ENCODE measurements around the gene MTHFSD.

Gene MTHFSD

DNA sequence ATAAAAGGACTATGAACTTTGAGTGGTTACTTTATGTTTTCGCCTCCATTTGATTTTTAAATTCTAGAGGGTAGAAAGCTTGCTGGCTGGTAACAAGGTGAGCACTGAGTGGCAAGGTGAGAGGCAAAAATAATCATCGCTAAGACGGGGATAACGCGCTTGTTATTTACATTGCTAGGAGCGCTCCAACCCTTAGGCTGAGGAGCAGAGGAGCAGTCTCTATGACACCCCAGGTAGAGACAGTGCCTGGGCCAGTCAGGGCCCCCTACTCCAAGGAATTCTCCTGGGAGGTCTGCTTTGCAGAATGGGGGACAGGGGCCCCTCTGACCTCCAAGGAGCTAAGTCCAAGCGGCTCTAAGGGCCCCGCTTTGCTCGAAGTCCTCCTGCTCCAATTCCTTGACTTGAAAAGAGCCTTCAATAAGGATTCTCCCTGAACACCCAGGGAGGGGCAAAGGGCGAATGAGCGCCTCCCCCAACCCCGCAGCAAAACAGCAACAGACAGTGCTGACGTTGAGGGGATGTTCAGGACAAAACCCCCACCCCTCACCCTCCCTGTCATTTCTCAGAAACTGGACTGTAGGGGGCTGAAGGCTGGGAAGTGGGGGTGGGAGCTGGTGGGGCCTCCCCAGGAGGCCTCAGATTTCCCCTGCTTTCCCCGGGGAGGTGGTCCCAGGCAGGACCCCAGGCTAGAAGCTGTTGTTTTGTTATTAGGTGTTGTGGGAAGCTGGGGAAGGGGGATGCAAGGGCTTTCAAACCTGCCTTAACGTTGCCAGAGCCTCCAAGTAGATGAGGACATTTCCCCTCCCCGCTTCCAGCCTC is 54.9 kb downstream of the MTHFSD start:
- DNase-seq, result no peak

DNA sequence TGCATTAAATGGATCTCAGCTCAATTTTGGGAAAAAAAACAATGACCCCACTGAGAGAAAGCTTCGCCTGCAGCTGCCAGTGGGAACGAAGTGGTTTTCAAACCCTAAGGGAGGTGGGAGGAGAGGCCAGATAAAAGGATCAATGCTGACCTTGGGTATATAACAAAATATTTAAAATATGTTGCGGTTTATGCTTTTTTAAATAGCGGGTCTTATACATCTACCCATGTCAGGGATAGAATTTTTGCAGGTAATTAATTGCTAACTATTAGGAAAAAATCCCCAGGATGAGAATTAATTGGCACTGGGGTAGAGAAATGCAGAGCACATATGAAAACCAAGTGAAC is 55.6 kb downstream of the MTHFSD start:
- no peak for DNase-seq

DNA sequence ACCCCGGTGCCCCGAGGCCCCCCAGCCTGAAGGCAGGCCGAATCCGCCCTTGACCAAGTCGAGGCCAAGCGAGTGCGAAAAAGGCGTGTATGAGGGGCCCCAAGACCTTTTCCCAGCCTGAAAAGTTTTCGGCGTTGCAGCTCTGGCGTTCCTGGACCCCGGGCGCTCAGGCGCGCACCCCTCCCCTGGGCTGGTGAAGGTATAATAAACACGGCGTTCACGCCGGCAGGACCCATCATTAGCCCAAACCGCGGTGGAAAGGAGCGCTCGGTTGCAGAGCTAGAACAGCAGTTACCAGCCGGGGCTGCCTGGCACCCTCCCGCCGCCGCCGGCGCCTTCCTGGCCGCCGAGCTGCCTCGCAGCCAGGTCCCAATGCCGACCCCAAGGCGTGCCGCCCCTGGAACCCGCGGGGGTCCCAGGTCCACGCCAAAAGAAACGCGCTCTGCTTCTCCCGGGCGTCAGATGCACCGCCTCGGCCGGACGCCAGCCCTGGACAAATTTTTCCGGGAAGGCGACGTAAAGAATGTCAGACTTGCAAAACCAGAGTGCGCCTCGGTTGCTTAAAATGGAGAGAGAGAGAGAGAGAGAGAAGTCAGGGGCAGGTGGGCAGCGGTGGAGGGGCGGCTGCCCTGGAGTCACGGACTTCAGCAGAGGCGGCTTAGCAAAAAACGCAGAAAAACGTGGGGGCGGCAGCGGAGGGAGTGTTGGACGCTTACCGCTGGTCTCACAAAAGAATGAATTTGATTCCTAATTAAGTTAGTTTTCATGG is 56.2 kb downstream of the MTHFSD start:
- no peak for DNase-seq

DNA sequence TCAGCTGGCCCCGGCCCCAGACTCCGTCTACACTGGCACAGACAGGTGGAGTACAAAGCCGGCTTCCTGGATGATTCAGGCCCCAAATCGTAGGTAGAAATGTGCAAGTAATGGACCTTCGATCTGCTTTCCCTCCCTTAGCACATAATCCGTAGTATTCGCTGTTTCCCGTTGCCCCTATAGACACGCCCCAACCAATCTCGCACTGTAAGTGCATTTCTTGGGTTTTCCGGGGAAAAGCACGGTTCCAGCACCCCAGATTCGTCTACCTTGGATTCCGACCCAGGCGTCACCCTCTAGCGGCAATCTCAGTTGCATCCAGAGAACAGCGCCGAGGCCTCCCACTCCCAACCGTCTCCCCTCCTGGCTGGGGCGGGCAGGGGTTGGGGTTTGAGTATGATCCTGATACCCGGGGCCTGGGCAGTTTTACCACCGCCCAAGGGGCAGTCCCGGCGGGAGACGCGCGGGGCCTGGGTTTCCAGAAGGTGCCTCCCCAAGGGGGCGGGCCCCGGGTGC is 56.8 kb downstream of the MTHFSD start:
- no peak for DNase-seq

DNA sequence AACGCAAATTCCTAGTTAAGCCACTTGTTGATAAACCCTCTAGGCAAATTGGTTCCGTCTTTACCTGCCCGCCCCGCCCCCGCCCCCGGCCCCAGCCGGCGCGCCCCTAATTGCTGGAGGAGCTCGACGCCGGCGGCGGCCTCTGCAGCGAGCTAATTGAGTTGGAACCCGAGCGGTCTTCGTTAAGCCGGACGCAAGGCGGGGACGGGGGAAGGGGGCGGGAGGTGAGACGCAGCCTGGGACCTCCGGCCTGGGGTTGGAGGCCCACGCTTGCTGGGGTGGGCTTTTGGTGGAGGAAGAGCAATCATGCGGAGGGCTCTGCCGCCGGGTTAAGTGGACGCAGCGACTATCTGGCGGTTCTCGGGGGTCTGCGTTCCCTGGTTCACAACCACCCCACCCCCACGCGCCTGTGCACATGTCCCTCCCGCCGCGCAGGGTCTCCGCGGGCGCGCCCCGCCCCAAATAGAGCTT is 57.4 kb downstream of the MTHFSD start:
- DNase-seq, result no peak

DNA sequence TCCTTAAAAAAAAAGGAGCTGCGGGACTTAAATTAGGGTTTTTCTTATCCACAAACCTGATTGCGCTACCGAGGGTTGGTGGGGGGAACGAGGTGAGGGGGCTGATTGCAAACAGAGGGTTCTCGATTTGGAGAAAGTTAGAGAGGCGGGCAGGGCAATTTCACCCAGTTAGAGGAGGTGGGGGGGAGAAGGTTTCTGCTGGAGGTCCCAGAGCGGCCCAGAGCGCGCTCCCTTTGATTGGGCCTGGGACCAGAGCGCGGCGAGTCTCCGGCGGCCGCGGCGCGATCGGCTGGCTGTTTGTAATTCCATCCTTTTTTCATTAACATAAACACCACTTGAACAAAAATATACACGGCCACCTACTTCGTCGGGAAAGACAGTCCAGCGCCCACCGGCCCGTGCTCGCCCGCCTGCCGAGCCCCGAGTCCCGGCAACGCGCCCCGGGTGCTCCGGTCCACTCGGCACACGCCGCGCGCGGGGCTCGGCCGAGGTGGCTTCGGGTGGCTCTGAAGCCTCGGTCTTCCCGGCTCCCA is 58.0 kb downstream of the MTHFSD start:
- DNase-seq, result no peak

DNA sequence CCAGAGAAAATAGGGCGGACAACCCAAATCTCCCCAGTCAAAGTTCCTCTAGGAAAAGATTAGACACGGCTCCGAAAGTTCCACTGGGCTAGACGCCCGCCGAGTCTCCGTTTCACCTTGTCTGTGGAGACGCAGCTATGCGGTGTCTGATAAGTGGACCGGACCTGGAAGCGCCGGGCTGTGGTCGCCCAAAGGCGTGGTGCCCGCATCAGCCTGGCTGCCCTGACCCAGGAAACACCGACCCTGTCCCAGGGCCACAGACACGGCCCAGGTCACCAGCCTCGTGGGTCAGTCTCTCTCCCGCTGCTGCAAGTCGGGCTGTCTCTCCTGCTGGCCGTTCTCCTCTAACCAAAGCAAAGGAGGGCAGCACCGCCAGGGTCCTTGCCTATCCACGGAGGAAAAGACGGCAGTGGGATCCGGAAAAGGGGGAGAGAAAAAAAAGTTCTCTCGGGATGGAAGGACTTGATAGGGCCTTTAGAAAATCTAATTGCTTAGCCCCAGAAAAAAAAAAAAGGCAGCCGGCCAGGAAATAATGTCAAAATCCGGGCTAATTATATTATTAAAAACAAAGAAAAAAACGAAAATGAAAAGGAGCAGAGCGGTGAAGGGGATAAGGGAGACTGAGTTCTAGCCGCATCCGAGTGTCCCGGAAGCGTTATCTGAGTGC is 58.6 kb downstream of the MTHFSD start:
- DNase-seq, result no peak

DNA sequence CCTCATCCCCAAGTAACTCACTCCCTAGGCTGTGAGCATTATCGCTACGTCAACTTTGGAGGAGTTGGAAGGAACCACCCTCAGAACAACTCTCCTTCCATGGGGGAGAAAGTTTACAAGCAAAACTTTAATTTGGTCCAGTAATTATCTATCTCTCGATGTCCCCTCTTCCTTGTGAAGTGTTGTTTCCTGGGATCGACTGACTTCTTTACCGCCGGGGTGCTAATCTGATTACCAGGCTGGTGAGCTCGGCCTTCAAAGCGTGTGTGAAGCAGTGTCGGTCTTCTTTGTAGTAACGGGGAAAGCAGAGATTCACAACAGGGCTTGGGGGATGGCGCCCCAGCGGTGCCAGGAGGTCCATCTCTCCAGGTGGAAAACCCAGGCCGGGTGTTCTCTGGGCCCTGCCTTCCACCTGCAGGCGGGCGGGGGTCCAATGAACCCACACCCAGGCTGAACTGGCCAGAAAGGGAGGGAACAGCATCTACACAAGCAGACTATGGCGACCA is 59.2 kb downstream of the MTHFSD start:
- DNase-seq, result no peak

DNA sequence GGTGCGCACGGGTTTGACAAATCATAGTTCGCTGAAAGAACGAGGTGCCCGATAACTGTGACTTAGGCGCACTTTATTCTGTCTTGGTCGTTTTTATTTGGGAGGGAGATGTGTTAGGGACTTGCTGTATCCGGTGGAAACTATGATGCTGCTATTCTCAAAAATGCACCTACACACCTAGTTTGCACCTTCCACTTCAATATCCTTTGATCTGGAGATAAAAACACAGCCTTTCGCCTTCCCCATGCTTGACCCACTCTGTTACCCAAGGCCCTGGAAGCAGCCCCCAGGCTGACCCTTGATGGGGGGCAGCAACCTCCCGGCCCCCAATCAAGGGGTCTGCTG is 59.7 kb downstream of the MTHFSD start:
- no peak for DNase-seq

DNA sequence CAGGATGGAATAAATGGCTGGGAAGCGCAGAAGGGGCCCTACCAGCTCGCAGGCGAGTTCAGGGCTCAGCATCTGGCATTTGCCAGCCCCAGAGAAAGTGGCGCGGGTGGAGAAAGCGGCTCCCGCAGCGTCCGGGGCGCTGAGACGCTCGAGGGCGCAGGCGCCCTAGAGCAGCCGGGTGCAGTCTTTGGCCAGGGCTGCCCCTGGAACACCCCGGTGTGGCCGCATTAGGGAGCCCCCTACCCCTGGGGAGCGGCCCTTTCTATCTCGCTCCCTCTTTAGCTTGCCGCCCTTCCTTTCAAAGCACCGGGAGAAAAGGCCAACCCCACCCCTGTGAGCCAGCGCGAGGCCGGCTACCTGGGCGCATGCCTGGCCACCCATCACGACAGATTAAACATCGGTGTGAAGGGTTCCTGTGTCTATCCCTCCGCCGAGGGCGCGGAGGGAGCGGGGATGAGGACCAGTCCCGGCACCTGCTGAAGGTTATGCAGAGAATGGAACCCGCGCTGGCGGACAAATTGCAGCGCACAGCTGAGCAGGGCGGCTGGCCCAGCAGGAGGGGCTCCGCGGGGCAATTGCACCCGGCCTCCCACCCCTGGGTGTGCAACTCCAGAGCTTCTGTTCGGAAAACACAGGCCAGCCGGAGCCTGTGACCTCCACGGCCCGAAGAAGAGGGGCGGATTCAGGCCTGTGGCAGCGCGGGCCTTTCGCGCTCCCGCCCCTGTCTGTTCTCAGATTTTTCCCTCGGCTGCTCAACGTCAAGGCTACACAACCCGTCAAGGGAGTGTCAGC is 60.3 kb downstream of the MTHFSD start:
- DNase-seq, result no peak

DNA sequence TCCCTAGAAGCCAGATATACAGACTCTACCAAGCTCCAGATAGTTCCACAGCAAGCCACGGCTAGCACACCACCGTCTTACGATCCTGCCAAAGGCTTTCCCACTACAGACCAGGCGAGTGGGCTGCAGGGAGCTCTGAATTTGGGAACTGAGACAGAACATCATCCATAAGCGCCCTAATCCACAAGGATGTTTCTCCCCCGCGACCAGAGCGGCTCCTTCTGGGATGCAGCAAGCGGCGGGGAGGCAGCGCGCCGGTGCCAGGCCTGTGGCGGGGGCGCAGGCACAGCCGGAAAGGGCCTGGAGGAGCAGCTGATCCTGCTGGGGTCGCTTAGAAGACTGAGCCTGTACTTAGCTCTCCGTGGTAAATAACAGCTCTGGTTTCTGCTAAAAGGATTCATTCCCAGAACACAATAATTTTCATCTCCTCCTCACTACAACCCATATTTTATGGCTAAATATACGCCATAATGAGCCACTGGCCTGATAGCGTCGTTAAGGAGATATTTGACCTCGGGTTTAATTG is 60.9 kb downstream of the MTHFSD start:
- no peak for DNase-seq

DNA sequence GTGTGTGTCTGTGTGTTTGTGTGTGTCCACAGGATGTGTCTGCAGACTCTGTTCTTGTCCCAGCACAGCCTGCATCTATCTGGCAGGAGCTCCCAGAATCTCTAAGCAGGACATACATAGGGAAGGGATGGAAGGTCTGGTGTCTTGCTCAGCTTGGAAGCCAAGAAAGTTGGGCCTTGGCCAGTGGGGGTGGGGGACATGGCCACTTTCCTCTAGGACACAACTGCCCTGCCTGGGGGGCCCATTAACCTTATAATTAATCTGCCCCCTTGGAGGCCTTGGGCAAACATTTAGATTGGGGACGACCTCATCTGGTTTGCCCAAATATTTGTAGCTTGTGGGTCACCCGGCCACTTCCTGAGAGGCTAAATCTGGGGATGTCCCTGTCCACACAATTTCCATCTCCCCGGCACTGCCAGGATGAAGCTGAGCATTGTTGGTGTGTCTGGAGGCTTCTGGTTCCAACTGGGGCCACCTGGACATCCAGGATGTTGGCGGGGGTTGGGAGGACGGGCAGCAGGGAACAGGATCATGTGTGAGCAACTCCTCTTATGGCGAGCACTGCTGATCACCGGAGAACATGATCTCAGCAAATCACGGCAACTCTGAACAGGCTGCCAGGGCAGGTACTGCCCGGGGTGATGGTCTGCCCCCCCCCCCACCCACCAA is 61.9 kb downstream of the MTHFSD start:
- DNase-seq, result no peak

DNA sequence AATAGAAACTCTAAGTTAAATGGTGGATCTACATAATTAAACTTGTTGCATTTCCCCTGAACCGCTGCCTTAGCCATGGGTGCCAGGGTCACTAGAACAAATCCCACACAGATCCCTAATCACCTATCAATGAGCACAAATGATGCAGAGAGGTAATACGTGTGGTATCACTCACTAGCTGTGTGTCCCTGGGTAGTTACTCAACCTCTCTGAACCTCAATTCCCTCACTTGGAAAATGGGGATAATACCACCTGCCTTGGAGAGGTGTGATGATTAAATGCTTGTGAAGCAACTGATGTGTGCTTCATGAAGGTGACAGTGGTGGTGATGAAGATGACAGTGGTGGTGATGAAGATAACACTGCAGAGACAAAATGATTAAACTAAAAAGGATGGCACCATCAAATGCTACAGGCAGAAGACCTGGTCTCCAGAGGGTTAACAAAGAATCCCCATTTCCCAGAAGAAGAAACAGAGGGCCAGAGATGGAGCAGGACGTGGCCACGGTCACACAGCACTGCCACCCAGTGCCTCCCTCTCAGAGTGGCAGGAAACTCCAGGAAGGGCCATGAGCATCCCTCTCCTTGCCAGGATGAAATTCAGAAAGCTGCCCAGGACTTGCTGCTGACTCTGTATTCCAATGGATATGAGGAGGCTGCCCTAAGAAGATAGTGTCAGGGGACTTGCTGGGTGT is 62.6 kb downstream of the MTHFSD start:
- no peak for DNase-seq

DNA sequence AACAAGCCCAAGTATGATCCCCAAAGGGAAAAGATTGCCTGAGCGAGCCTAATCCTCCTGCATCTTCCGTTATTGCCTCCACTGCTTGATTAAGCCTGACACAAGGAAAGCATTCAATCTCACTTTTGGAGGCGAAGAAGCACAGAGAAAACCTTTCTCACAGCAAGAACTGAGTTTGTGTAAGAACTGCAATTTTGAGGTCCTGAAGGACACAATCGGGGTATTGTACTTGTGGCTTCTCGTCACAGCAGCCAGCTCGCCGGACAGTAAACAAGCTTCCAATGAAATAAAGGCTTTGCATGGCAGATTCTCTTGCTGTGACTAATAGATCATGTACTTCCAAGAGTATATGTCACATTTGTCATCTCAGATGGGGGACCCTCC is 63.4 kb downstream of the MTHFSD start:
- no peak for DNase-seq

DNA sequence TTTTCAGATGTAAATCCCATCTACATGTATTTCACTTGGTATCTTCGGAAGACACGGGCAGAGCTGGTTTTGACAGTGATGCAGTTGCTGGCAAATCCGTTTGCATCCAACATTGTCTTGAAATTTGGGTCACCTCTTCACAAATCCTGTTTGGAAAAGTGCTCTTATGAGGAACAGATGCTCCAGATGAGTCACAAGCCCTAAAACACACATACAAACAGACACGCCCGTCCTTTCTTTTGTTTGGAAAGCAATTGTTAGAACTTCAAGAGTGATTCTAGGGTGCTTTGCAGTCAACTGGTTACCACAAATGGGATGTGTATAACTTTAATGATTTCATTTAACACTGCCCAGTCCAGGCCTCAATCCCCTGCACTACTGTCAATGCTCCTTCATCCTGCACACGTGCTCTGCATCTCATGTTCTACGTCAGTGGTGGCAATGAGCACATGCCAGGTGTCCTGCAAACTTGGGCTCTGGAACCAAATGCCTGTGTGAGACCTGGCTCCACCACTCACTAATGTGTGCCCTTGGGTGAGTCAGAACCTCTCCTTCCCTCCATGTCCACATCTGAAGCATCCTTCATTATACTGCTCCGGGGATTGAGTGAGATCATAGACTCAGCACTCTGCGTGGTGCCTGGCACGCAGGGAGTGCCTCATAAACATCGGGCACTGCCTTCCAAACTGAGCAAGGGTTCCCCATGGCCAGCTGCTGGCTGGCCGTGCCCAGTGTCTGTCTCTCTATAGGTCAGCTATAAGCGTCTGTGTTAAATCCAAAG is 64.0 kb downstream of the MTHFSD start:
- DNase-seq, result peak; percentile 71

DNA sequence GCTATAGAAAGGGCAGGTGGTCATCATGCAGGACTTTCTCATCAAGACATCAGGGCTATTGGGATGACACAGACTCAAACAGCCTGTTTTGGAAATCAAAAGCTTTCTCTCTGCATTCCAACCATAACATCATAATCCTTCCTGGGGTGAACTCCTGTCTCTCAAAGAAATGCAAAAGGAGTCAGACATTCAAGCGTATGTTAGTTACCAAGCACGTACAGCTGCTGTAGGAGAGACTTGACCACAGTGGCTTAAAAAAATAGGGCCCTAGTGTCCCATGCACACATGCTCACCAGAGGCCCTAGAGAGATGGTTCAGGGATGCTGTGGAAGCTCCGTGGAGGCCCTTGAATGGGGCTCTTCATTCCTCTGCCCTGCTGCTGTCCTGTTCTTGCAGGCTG is 69.3 kb downstream of the MTHFSD start:
- no peak for DNase-seq

DNA sequence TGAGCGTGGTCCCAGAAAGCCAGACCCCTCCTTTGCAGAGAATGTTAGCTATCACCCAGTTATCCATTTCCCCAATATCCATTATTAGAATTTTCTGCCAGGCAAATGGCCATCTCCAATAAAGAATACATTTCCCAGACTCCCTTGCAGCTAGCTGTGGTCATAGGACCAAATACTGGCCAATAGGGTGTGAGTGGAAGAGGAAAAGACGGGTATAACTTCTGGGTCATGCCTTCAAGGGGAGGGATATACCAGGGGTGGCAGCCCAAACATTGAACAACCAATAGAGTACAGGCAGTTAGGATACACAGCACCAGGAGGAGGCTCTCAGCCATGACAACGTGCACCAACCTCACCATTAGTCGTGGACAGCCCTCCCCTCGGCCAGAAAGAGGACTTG is 70.8 kb downstream of the MTHFSD start:
- DNase-seq, result no peak

DNA sequence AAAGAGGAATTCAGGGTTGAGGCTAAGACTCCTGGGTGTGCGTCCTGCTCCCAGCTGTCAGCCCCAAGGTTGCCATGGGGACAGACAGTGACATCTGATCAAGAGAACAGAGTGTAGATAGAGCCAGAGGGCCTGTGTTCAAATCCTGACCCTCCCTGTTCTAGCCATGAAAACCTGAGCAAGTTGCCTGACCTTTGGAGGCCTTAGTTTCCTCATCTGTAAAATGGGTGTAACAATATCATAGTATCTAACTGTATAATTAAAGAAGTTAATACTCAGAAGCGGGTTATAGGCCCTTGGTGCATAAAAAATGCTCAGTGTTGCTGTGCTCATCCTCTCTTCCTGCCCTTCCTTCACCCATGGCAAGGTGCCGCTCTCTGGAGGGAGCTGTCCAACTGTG is 73.4 kb downstream of the MTHFSD start:
- DNase-seq, result no peak

DNA sequence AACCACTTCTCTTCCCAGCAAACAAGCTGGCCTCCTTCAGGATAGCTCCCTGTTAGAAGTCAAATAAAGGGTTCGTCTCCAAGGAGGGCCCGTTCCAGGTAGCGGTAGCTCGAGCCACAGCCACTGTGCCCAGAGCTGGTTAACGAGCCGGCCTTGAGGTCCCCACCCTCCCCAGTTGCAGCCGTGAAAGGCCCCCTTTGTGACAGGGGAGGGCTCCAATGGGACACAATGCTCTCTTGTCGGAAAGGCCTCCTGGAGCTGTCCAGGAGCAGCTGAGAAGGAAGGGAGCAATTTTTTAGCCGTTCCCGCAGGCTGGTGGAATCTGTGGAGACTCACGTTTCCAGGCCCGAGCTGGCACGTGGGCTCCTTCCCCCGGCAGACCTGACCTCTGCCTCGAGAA is 74.6 kb downstream of the MTHFSD start:
- DNase-seq, result no peak
